Measurements from ENCODE around the gene PHLPP1.

GRCh38 chr18:62954366-62954765 lies 239.0 kb downstream of the PHLPP1 start:
- TF ChIP-seq CTCF (IDR thresholded peaks at IDR 0.05) (no peak), ZFX (IDR thresholded peaks at IDR 0.05; ENCODE audit: borderline replicate concordance) (no peak)

Measured in 22Rv1 (cell line).